HG03066 (cell line): ENCODE measurements around the gene PTGES3L.
"Not testable (repeated sequence)": the region's sequence is repeated elsewhere in the genome, so short reads cannot be mapped to it uniquely, and the experiment has no call there.

Experiments
- ATAC-seq: cut with Tn5 transposase; IDR thresholded peaks from one replicate; pipeline ENCODE4 v1.9.1; 2021; ENCODE audit warnings: low read depth; ENCODE audit not compliant: unreplicated experiment

PTGES3L gene

DNA sequence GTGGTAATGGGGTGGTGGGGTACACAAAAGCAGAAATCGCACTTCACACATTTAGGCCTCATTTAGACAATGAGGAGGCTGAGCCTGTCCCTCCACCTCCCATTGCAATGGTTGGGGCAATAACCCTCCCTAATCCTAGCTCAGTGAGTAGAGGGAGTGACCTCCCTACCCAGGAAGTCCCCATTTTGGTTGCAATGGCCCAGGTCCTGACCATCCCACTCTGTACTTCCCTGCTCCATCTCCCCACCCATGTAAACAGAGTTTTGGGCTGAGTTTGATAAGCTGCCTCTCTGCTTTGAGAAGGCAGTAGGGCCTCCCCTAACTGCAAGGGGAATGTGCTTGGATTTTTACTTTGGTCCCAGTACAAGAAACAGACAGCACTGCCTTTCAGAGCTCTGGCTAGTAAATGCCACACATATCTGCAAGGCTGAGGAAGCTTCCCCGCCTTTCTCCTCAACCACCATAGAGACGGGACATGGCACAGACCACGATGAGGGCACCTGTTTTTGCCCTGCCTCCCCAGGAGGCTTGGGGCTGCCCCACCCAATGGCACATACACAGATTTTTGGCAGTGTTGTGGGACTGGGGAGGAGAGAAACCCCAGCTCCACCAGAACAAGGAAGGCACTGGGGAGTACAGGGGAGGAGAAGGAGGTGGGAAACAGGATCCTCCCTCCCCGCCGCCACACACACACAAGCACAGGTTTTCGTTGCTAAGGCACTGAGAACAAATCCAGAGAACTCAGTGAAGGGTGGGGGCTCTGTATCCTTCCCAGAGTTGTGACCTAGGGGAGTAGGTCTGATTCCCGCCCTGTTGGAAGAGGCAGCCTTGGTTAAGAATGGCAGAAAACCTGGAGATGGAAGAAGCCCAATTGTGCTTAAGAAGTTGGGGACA is 35.0 kb upstream of the PTGES3L start:
- ATAC-seq = no peak

DNA sequence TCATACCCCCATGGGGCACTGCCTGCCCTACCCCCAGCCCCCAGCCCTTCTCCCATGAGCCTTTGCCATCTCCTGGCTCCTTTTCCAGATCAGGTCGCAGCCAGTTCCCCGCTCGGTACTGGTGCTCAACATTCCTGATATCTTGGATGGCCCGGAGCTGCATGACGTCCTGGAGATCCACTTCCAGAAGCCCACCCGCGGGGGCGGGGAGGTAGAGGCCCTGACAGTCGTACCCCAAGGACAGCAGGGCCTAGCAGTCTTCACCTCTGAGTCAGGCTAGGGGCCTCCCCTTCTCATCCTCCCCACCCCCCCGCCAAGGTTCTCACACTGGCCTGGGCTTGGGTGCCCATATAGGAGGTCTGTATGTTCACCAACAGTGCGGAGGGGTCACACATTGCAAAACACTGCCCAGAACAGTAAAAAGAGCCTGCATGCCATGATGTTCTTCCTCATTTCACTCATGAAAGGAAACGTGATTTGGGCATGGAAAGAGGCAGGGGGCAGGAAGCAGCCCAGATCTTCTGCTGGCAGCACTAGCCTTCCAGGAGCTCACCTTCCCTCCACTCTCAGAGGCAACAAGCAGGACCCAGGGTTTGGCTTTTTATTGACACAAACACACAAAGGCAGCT is 34.3 kb upstream of the PTGES3L start:
- ATAC-seq = no peak

- no peak for ATAC-seq
These were observed 33.4 kb upstream of the PTGES3L start for GRCh38 chr17:43013296-43013695.

- ATAC-seq = no peak
These were observed 32.0 kb upstream of the PTGES3L start for GRCh38 chr17:43011728-43012472.

DNA sequence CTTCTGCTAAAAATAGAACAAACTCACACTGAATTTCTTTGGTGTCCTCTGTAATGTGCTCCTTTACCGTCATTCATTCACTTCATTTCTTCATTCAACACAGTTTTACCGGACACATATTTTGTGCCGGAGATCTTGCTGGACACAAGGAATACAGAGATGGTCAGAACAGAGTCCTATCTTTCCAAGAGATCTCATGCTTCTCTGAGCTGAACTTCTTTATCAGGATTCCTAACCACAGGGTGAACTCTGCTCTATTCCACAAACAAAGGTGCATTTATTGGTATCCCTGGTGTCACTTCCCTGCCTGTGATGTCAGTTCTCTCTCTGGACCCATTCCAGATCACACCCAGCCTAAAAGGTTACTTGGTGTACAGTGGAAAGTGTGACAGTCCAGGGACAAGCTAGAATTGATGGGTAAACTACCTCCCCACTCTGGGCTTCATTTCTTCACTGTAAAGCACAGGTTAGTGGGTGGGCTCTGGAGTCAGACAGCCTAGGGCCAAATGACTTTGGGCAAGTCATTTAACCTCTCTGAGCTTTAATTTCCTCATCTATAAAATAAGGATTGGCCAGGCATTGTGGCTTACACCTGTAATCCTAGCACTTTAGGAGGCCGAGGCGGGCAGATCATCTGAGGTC is 30.9 kb upstream of the PTGES3L start:
- no peak for ATAC-seq

GRCh38 chr17:43006639-43007551 is 27.0 kb upstream of the PTGES3L start, which contains the start of gene IFI35:
Gene IFI35 (plus strand): TSS chr17:43006784. CDS start chr17:43006948, 164 bp downstream.
- peak; percentile 63 for ATAC-seq

DNA sequence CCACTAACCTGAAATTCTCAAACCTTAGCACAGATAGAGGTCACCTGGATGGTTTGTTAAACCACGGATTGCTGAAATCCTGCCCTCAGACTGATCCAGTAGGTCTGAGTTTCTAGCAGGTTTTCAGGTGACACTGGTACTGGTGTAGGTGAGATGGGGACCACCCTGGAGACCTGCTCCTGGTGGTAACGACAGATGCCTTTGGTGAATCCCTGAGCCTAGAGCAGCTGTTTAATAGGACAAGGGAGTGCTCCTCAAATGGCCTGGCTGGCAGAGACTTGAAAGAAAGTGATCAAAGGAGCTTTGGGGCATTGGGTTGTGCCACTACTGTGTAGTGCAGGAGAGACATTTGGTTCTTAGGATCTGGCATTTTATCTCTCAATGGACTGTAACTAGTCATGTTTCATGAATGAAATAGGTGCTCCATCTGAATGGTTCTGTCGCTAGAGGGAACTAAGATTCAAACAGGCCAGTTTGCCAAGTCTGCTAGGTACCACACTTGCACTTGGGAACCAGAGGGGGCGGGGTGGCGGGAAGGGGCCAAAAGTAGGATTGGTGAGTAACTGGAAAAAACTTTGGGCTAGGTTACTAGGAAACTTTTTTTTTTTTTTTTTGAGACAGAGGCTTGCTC is 23.8 kb upstream of the PTGES3L start:
- no peak for ATAC-seq

GRCh38 chr17:43000894-43001293 is 21.0 kb upstream of the PTGES3L start:
- not testable (repeated sequence) for ATAC-seq

- no peak for ATAC-seq
These were observed 19.2 kb upstream of the PTGES3L start for GRCh38 chr17:42999003-42999525.

GRCh38 chr17:42997984-42998938 is 18.4 kb upstream of the PTGES3L start, which contains the start of gene RPL27:
Gene RPL27 (plus strand): TSS chr17:42998419. CDS start chr17:42998751, 332 bp downstream.
- peak; percentile 92 for ATAC-seq

DNA sequence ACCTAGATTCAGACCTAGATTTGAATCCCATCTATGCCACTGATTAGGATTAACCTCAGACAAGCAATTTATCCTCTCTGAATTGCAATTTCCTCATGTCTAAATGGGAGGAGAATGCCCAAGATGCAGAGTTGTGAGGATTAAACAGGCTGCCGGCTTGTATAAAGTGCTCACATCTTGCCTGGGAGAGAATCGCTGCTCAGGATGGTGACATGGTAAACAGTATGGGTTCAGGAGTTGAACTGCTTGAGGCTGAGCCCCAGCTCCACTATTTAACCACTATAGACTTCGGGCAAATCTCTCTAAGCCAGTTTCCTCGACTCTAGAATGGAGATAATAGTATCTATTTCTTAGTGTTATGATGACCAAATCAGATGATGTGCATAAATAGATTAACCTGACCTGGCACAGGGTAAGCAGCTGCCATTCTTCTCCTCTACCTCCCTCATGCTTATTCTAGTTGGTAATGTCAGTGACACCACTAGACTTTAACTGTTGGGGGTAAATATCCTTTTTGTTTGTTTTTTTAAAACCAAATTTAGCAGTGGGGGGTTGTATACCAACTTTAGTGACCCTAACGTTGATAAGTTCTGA is 17.6 kb upstream of the PTGES3L start:
- no peak for ATAC-seq

DNA sequence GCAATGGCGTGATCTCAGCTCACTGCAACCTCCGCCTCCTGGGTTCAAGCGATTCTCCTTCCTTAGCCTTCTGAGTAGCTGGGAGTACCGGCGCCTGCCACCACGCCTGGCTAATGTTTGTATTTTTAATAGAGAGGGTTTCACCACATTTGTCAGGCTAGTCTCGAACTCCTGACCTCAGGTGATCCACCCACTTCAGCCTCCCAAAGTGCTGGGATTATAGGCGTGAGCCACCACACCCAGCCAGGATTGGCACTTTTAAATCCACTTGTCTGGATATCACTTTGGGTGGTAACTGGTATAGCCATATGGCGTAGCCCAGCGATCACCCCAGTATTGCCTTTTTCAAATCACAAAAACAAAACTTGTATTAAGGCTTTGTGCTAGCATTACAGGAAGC is 14.0 kb upstream of the PTGES3L start:
- not testable (repeated sequence) for ATAC-seq

DNA sequence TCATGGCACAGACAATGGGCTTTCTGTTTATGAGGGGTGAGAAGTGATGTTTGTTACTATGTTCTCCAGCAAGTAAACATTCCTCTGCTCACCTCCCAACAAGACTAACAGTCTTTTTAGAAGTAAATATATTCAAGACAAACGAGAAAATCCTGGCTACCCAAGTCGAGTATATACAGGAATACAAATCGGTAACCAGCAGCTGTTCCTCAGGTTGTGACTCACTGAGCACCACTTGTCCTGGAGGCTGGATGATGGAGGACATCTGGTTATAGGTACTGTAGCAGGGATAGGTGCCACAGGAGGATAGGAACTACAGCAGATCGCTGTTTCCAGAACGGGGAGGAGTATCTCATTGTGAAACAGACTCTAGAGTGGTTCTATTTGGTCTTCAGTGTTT is 13.0 kb upstream of the PTGES3L start:
- no peak for ATAC-seq

- no peak for ATAC-seq
These were observed 11.6 kb upstream of the PTGES3L start for GRCh38 chr17:42991471-42991870.

GRCh38 chr17:42989726-42990652 is 10.1 kb upstream of the PTGES3L start:
- no peak for ATAC-seq

DNA sequence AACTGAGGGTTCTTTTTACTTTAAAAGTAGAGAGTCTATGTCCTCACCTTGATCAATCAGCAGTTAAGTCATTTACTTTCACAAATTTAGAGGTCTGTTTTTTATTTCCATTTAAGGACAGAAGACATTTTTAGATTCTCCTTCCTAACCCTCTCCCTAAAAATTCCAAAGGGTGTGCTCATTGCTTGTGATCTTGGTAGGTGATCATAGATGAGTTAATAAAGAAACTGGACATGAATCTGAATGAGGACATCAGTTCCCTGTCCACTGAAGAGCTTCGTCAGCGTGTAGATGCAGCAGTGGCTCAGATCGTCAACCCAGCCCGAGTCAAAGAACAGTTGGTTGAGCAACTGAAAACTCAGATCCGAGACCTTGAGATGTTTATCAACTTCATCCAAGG is 9.3 kb upstream of the PTGES3L start:
- no peak for ATAC-seq
